HEK293 (cell line): ENCODE data around the gene KRTCAP2.

ENCODE experiments used
- ATF2 ChIP-seq: fragments of 450-650 bp; formaldehyde crosslinking; IDR thresholded peaks from 2 replicates; pipeline ENCODE4 v1.5.1; 2016; ENCODE audit warnings: missing biosample characterization, missing genetic modification characterization, low read depth
- CTCF ChIP-seq: fragments of 450-650 bp; formaldehyde crosslinking; IDR thresholded peaks from 2 replicates; pipeline ENCODE4 v1.5.1; 2016; ENCODE audit warnings: missing biosample characterization, missing genetic modification characterization
- PATZ1 ChIP-seq: fragments of 450-650 bp; formaldehyde crosslinking; IDR thresholded peaks from 2 replicates; pipeline ENCODE4 v1.5.1; 2016; ENCODE audit warnings: missing biosample characterization, missing genetic modification characterization
- TCF7L2 ChIP-seq: IDR thresholded peaks from 2 replicates; pipeline ENCODE4 v1.6.1; 2011; ENCODE audit warnings: low read depth, mild to moderate bottlenecking, inconsistent platforms, low read length, moderate library complexity, borderline replicate concordance
- ZBTB7A ChIP-seq: fragments of 450-650 bp; formaldehyde crosslinking; IDR thresholded peaks from 2 replicates; pipeline ENCODE4 v1.5.1; 2016; ENCODE audit warnings: low read depth, missing biosample characterization, missing genetic modification characterization
- ZNF292 ChIP-seq: fragments of 450-650 bp; formaldehyde crosslinking; IDR thresholded peaks from 2 replicates; pipeline ENCODE4 v1.5.1; 2016; ENCODE audit warnings: low read depth, missing biosample characterization, missing genetic modification characterization, borderline replicate concordance
- ZNF366 ChIP-seq: fragments of 450-650 bp; formaldehyde crosslinking; conservative IDR thresholded peaks from 2 replicates; pipeline ENCODE4 v1.5.1; 2016; ENCODE audit warnings: missing biosample characterization, missing genetic modification characterization
- ZNF561 ChIP-seq: fragments of 450-650 bp; IDR thresholded peaks from 2 replicates; pipeline ENCODE4 v1.5.1; 2018; ENCODE audit warnings: missing biosample characterization, missing genetic modification characterization, borderline replicate concordance
- ZNF596 ChIP-seq: fragments of 450-650 bp; IDR thresholded peaks from 2 replicates; pipeline ENCODE4 v1.5.0; 2018; ENCODE audit warnings: missing biosample characterization, mild to moderate bottlenecking, missing genetic modification characterization, moderate library complexity
- ZNF843 ChIP-seq: fragments of 450-650 bp; formaldehyde crosslinking; IDR thresholded peaks from 2 replicates; pipeline ENCODE4 v1.5.1; 2016; ENCODE audit warnings: missing biosample characterization, missing genetic modification characterization
- ZSCAN18 ChIP-seq: fragments of 450-650 bp; formaldehyde crosslinking; IDR thresholded peaks from 2 replicates; pipeline ENCODE4 v1.5.1; 2016; ENCODE audit warnings: missing biosample characterization, missing genetic modification characterization

- TF ChIP-seq ZSCAN18 (tag by site-specific recombination): no peak
- no peak for TF ChIP-seq PATZ1 (tag by site-specific recombination)
- TF ChIP-seq TCF7L2: no peak
- no peak for TF ChIP-seq CTCF
- no peak for TF ChIP-seq ZNF366 (tag by site-specific recombination)
- no peak for TF ChIP-seq ZBTB7A (tag by site-specific recombination)
- no peak for TF ChIP-seq ZNF292 (tag by site-specific recombination)
- no peak for TF ChIP-seq ZNF843 (tag by site-specific recombination)
- TF ChIP-seq ATF2 (tag by site-specific recombination): no peak
- no peak for TF ChIP-seq ZNF561 (tag by site-specific recombination)
- no peak for TF ChIP-seq ZNF596
Observed at GRCh38 chr1:155131856-155132255, 41.2 kb downstream of the KRTCAP2 start.
